ENCODE results near the gene ADGRV1.

Gene ADGRV1

DNA sequence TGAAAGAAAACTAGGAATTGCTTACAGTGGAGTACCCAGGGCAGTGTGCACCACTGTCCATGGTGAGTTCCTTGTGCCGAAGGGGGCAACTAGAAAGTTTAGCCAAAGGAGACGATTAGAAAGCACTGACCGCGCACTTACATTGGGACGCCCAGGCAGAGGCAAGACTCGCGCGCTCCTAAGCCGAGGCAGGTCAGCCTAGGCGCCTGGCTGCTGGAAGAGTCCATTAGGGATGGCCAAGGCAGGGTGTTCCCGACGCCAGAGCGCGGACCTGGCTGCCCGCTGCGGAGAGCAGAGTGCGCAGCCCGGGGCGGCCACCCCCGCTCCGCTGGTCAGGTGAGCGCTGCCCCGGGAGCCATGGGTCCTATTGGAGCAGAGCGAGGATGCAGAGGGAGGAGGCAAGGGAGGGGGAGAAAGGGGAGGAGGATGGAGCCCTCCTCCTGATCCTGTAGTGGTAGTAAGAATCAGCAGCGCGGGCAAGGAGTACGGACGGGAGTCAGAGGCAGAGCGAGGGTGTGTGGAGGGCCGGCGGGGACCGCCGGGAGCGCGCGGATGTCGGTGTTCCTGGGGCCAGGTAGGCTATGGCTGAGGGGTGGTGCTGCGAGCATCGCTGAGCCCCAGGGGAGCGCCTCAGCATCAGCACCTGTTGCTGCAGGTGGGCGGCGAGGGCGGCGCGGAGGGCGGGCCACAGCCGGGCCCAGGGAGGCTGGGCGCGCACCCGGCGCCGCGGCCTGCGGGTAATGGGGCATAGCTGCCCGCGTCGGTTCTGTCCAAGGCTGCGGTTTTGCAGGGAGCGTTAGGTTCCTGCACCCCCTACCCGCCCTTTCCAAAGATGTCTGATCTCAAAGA is at the start of gene ADGRV1:
Gene ADGRV1 (plus strand): TSS at position 454 of the 849 bp plus-strand sequence. CDS start 99 bp downstream, at position 553.
- Histone ChIP-seq H3K9me3 (ENCODE audit: control insufficient read depth in 1 of 2, low read length in 2 of 2) (no peaks in the 10 kb centered on the region), H3K4me3 (ENCODE audit: low read depth in 1 of 2, low read length in 2 of 2) (peak within 1 kb of the TSS; percentile 34 to 82), H3K27ac (ENCODE audit: low read length) (no peak within 1 kb of the TSS), H3K36me3 (ENCODE audit: control insufficient read depth in 1 of 2, insufficient read depth in 2 of 2, low read length in 2 of 2) (no peaks in the 10 kb centered on the region), H3K27me3 (ENCODE audit: low read depth, low read length) (peaks cover 20% of the 10 kb centered on the region), H3K4me1 (ENCODE audit: control insufficient read depth in 1 of 2, insufficient read depth in 2 of 2, low read length in 2 of 2) (peaks cover 0 to 12% of the 10 kb centered on the region in 2 donors)

GRCh38 chr5:90510438-90510837 is 48.2 kb upstream of the ADGRV1 start:
- H3K27me3 ChIP-seq (ENCODE audit: low read depth, low read length), result no peaks in the 10 kb centered on the region
- no peaks in the 10 kb centered on the region for H3K9me3 ChIP-seq (ENCODE audit: control insufficient read depth in 1 of 2, low read length in 2 of 2)
- no peak overlapping the region for H3K27ac ChIP-seq (ENCODE audit: low read length)
- no peaks in the 10 kb centered on the region for H3K36me3 ChIP-seq (ENCODE audit: control insufficient read depth in 1 of 2, insufficient read depth in 2 of 2, low read length in 2 of 2)
- H3K4me1 ChIP-seq (ENCODE audit: control insufficient read depth in 1 of 2, insufficient read depth in 2 of 2, low read length in 2 of 2), result no peaks in the 10 kb centered on the region
- H3K4me3 ChIP-seq (ENCODE audit: low read depth in 1 of 2, low read length in 2 of 2), result no peak overlapping the region

- Histone ChIP-seq H3K4me1 (ENCODE audit: control insufficient read depth in 1 of 2, insufficient read depth in 2 of 2, low read length in 2 of 2) (no peaks in the 10 kb centered on the region), H3K27ac (ENCODE audit: low read length) (no peak overlapping the region), H3K9me3 (ENCODE audit: control insufficient read depth in 1 of 2, low read length in 2 of 2) (no peaks in the 10 kb centered on the region), H3K36me3 (ENCODE audit: control insufficient read depth in 1 of 2, insufficient read depth in 2 of 2, low read length in 2 of 2) (peaks cover 0 to 14% of the 10 kb centered on the region in 2 donors), H3K4me3 (ENCODE audit: low read depth in 1 of 2, low read length in 2 of 2) (no peak overlapping the region), H3K27me3 (ENCODE audit: low read depth, low read length) (no peaks in the 10 kb centered on the region)
Observed at GRCh38 chr5:90514520-90514919, 44.1 kb upstream of the ADGRV1 start.

GRCh38 chr5:90518661-90519060 is 39.9 kb upstream of the ADGRV1 start:
- Histone ChIP-seq H3K4me3 (ENCODE audit: low read depth in 1 of 2, low read length in 2 of 2) (no peak overlapping the region), H3K36me3 (ENCODE audit: control insufficient read depth in 1 of 2, insufficient read depth in 2 of 2, low read length in 2 of 2) (peaks cover 10 to 35% of the 10 kb centered on the region in 2 donors)

GRCh38 chr5:90519081-90519480 is 39.5 kb upstream of the ADGRV1 start:
- Histone ChIP-seq H3K9me3 (ENCODE audit: control insufficient read depth in 1 of 2, low read length in 2 of 2) (no peaks in the 10 kb centered on the region), H3K4me1 (ENCODE audit: control insufficient read depth in 1 of 2, insufficient read depth in 2 of 2, low read length in 2 of 2) (no peaks in the 10 kb centered on the region), H3K4me3 (ENCODE audit: low read depth in 1 of 2, low read length in 2 of 2) (no peak overlapping the region), H3K27ac (ENCODE audit: low read length) (no peak overlapping the region), H3K36me3 (ENCODE audit: control insufficient read depth in 1 of 2, insufficient read depth in 2 of 2, low read length in 2 of 2) (peaks cover 10 to 35% of the 10 kb centered on the region in 2 donors), H3K27me3 (ENCODE audit: low read depth, low read length) (no peaks in the 10 kb centered on the region)

More at GRCh38 chr5:90518661-90519060, 39.9 kb upstream of the ADGRV1 start:
- Histone ChIP-seq H3K4me1 (ENCODE audit: control insufficient read depth in 1 of 2, insufficient read depth in 2 of 2, low read length in 2 of 2) (no peaks in the 10 kb centered on the region), H3K27ac (ENCODE audit: low read length) (no peak overlapping the region), H3K27me3 (ENCODE audit: low read depth, low read length) (no peaks in the 10 kb centered on the region), H3K9me3 (ENCODE audit: control insufficient read depth in 1 of 2, low read length in 2 of 2) (no peaks in the 10 kb centered on the region)

DNA sequence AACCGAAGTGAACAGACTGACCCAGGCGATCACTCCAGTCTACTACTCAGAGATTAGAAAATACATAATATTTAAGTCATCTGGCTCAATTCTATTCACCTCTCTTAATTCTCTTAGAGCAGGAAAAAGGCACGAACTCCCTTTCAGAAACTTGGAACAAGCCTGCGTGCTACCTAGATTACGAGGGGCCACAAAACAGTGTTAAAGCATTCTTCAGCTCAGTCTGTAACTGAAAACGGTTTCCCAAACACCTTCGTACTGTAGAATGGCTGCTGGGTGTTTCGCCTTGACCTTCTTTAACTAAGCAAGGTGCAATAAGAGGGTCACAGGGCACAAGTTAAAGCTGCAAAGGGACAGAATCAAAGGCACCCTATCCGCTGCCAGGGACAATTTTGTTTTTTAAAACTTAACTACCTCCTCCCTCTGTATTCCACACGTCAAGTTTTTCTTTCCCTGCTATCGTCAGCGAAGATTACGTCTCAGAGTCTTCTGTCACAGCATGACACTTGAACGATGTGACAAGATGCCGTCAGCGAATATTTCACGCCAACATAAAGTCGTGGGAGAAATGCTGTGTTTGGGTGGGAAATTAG is 29.9 kb upstream of the ADGRV1 start:
- H3K4me1 ChIP-seq (ENCODE audit: control insufficient read depth in 1 of 2, insufficient read depth in 2 of 2, low read length in 2 of 2), result peaks cover 0 to 20% of the 10 kb centered on the region in 2 donors

GRCh38 chr5:90529194-90529938 is 29.2 kb upstream of the ADGRV1 start, which contains the start of gene LYSMD3:
Gene LYSMD3 (minus strand): TSS chr5:90529584. CDS start chr5:90525289, 4,295 bp downstream.
- Histone ChIP-seq H3K4me3 (ENCODE audit: low read depth in 1 of 2, low read length in 2 of 2) (peak within 1 kb of the TSS; percentile 94 to 97), H3K4me1 (ENCODE audit: control insufficient read depth in 1 of 2, insufficient read depth in 2 of 2, low read length in 2 of 2) (peaks cover 0 to 20% of the 10 kb centered on the region in 2 donors), H3K27me3 (ENCODE audit: low read depth, low read length) (no peaks in the 10 kb centered on the region), H3K27ac (ENCODE audit: low read length) (peak within 1 kb of the TSS; percentile 88), H3K36me3 (ENCODE audit: control insufficient read depth in 1 of 2, insufficient read depth in 2 of 2, low read length in 2 of 2) (no peaks in the 10 kb centered on the region), H3K9me3 (ENCODE audit: control insufficient read depth in 1 of 2, low read length in 2 of 2) (no peaks in the 10 kb centered on the region)

More for the DNA sequence above, 29.9 kb upstream of the ADGRV1 start:
- peak overlapping the region; percentile 82 for H3K27ac ChIP-seq (ENCODE audit: low read length)
- no peaks in the 10 kb centered on the region for H3K9me3 ChIP-seq (ENCODE audit: control insufficient read depth in 1 of 2, low read length in 2 of 2)
- no peaks in the 10 kb centered on the region for H3K27me3 ChIP-seq (ENCODE audit: low read depth, low read length)
- no peaks in the 10 kb centered on the region for H3K36me3 ChIP-seq (ENCODE audit: control insufficient read depth in 1 of 2, insufficient read depth in 2 of 2, low read length in 2 of 2)
- peak overlapping the region; percentile 94 to 97 for H3K4me3 ChIP-seq (ENCODE audit: low read depth in 1 of 2, low read length in 2 of 2)

DNA sequence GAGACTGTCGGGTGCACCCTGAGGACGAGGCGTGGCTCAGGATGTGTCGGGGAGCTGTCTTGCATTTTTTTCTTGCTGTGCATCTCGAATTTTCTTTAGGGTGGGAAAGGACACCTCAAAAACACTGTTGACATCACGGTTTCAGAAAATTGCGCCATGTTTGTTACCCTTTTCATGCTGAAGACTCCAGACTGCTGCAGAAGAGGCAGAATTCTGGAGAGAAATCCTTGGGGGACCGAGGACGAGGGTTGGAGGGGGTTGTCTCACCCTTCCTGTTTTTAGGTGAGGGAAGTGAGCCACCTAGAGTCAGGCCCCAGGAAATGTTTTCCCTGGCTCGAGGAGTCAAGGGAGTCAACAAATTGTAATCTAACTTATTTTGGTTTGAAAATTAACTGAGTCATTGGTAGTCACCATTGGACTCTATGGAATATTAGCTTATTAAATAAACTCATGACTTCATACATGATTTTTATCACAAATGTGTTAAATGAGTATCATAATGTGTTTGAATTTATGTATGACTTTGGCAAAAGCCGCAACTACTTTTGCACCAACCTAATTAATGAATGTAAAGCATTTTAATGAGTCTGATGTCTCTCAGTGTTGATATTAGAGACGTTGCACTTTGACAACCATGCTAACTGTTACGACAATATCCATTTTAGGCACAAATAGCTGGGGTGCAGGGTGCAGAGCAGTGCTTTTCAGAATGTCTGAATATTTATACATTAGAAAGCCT is 28.5 kb upstream of the ADGRV1 start:
- Histone ChIP-seq H3K9me3 (ENCODE audit: control insufficient read depth in 1 of 2, low read length in 2 of 2) (no peaks in the 10 kb centered on the region), H3K27me3 (ENCODE audit: low read depth, low read length) (no peaks in the 10 kb centered on the region), H3K4me1 (ENCODE audit: control insufficient read depth in 1 of 2, insufficient read depth in 2 of 2, low read length in 2 of 2) (peaks cover 0 to 20% of the 10 kb centered on the region in 2 donors), H3K36me3 (ENCODE audit: control insufficient read depth in 1 of 2, insufficient read depth in 2 of 2, low read length in 2 of 2) (no peaks in the 10 kb centered on the region), H3K4me3 (ENCODE audit: low read depth in 1 of 2, low read length in 2 of 2) (peak overlapping the region; percentile 94 to 97), H3K27ac (ENCODE audit: low read length) (peak overlapping the region; percentile 88)

GRCh38 chr5:90530736-90531487 is 27.7 kb upstream of the ADGRV1 start:
- no peaks in the 10 kb centered on the region for H3K36me3 ChIP-seq (ENCODE audit: control insufficient read depth in 1 of 2, insufficient read depth in 2 of 2, low read length in 2 of 2)
- H3K9me3 ChIP-seq (ENCODE audit: control insufficient read depth in 1 of 2, low read length in 2 of 2), result no peaks in the 10 kb centered on the region
- peaks cover 0 to 20% of the 10 kb centered on the region in 2 donors for H3K4me1 ChIP-seq (ENCODE audit: control insufficient read depth in 1 of 2, insufficient read depth in 2 of 2, low read length in 2 of 2)
- H3K27me3 ChIP-seq (ENCODE audit: low read depth, low read length), result no peaks in the 10 kb centered on the region
- H3K4me3 ChIP-seq (ENCODE audit: low read depth in 1 of 2, low read length in 2 of 2), result peak overlapping the region; percentile 94 to 97
- H3K27ac ChIP-seq (ENCODE audit: low read length), result no peak overlapping the region

DNA sequence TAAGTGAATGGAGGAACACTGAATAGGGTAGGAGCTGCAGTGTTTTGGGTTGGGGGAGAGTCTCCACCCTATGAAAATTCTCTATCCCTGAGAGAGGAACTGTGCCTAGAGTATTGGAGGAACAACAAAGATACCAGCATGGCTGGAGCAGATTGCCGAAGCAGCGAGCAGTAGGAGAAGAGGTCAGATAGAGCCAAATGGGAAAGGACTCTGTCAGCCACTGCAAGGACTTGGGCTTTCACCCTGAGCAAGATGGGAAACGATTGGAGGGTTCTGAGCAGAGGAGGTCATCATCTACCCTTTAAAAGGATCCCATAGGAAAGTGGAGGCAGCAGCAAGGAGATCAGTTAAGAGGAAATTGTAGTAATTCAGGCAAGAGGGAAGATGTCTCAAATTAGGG is 24.8 kb upstream of the ADGRV1 start:
- Histone ChIP-seq H3K36me3 (ENCODE audit: control insufficient read depth in 1 of 2, insufficient read depth in 2 of 2, low read length in 2 of 2) (no peaks in the 10 kb centered on the region), H3K4me1 (ENCODE audit: control insufficient read depth in 1 of 2, insufficient read depth in 2 of 2, low read length in 2 of 2) (peaks cover 0 to 11% of the 10 kb centered on the region in 2 donors), H3K27me3 (ENCODE audit: low read depth, low read length) (no peaks in the 10 kb centered on the region), H3K27ac (ENCODE audit: low read length) (no peak overlapping the region), H3K4me3 (ENCODE audit: low read depth in 1 of 2, low read length in 2 of 2) (no peak overlapping the region), H3K9me3 (ENCODE audit: control insufficient read depth in 1 of 2, low read length in 2 of 2) (no peaks in the 10 kb centered on the region)
